Breast epithelium (tissue), 4 donors: ENCODE data around the gene CPPED1. TPM values are rescaled to one million over a fixed set of nuclear protein-coding genes. Genes with fewer than 3 reads are reported as not detected.

Experiments
- DNase-seq, 2 donors: peaks; one replicate each; pipeline ENCODE4 v3.0.0-alpha.2; 2019; ENCODE audit warnings: low spot score in 2 of 2
- H3K27ac ChIP-seq, 2 donors: fragments of 200-600 bp; sonication (generic) in 1 of 2; one replicate each; pipeline ENCODE4 v1.5.1; 2016 to 2019; ENCODE audit warnings: mild to moderate bottlenecking in 1 of 2
- H3K27me3 ChIP-seq, 2 donors: fragments of 200-600 bp; sonication (generic) in 1 of 2; one replicate each; pipeline versions ENCODE4 v1.5.1 to v1.6.0; 2017 to 2019; ENCODE audit warnings: control low read depth in 1 of 2, mild to moderate bottlenecking in 1 of 2
- H3K36me3 ChIP-seq: fragments of 200-600 bp; one replicate; pipeline ENCODE4 v1.5.1; 2019
- H3K4me1 ChIP-seq, 2 donors: fragments of 200-600 bp; sonication (generic); one replicate each; pipeline ENCODE4 v1.5.1; 2016 to 2019; ENCODE audit warnings: control low read depth in 1 of 2
- H3K4me3 ChIP-seq, 3 donors: fragments of 200-600 bp; sonication (generic); 1 replicate in 2 of 3; 2 replicates in 1 of 3; pipeline ENCODE4 v1.5.1; 2016 to 2019; ENCODE audit warnings: mild to moderate bottlenecking in 3 of 3, moderate library complexity in 2 of 3
- H3K9me3 ChIP-seq, 2 donors: fragments of 200-600 bp; sonication (generic) in 1 of 2; one replicate each; pipeline ENCODE4 v1.5.1; 2016 to 2019; ENCODE audit warnings: control low read depth in 1 of 2
- POLR2A ChIP-seq: fragments of 450-650 bp; IDR thresholded peaks from one replicate; pipeline ENCODE4 v1.6.1; 2016; ENCODE audit warnings: antibody characterized with exemption, mild to moderate bottlenecking, moderate library complexity
- POLR2AphosphoS5 ChIP-seq, 3 donors: sonication (generic); formaldehyde crosslinking; IDR thresholded peaks; one replicate each; pipeline ENCODE4 v1.6.1; 2017; ENCODE audit warnings: antibody characterized with exemption in 3 of 3
- intact Hi-C: fragments of 100-400 bp; cut with DNase I; formaldehyde crosslinking; loops from one replicate; pipeline ENCODE4 v1.15.1; 2023; ENCODE audit warnings: low total_unique reads
- total RNA-seq, 3 donors: library from RNA; depleted of rRNA; stranded (reverse); fragments of >200 nt; gene quantifications; one replicate each; pipeline ENCODE4 v1.1.0, GENCODE V29; 2016
- TF ChIP-seq, protein P1 (sequence below), 3 donors: fragments of 450-650 bp; IDR thresholded peaks; one replicate each; pipeline ENCODE4 v1.5.1; 2016 to 2017; ENCODE audit warnings: antibody characterized with exemption in 3 of 3, mild to moderate bottlenecking in 3 of 3, moderate library complexity in 3 of 3

The CPPED1 gene
- total RNA-seq, 3 donors from 2014 or later: 9.2 to 23.0 (median 16.4) TPM

DNA sequence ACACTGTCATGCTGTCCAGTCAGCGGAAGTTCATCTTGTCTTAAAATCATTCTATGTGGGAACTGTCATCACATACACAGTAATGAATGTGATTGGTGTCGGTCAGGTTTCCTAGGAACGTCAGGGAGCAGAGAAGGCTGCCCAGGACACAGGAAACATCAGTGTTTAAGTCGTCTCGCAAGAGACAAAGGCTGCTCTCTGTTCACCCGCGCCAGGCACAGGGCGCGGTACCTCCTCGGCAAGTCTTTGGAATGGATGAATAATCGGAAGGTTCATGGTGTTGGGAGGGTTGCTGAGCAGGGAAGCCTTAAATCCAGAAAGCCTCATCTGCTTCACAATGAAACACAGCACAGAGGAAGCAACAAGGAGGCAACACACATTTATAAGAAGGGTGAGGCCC lies 148.2 kb downstream of the CPPED1 start:
- TF ChIP-seq POLR2AphosphoS5 (IDR thresholded peaks at IDR 0.05): no peak
- Histone ChIP-seq H3K27me3 (no peaks in the 10 kb centered on the region), H3K4me3 (no peak overlapping the region), H3K4me1 (no peaks in the 10 kb centered on the region), H3K27ac (no peak overlapping the region), H3K9me3 (peaks cover 15 to 26% of the 10 kb centered on the region in 2 donors), H3K36me3 (no peaks in the 10 kb centered on the region)
- DNase-seq: no peak
- intact Hi-C loops: loop anchor here (1.0 kb wide), 1 partner anchor 15 kb away; no protein-coding TSS in a partner anchor

GRCh38 chr16:12653820-12654392 lies 149.8 kb downstream of the CPPED1 start:
- H3K27ac ChIP-seq: no peak overlapping the region
- no peak overlapping the region for H3K4me3 ChIP-seq
- no peaks in the 10 kb centered on the region for H3K27me3 ChIP-seq
- no peak for DNase-seq
- H3K4me1 ChIP-seq: no peaks in the 10 kb centered on the region
- TF ChIP-seq POLR2A (no peak), POLR2AphosphoS5 (IDR thresholded peaks at IDR 0.05) (no peak)
- TF ChIP-seq, protein P1, sequence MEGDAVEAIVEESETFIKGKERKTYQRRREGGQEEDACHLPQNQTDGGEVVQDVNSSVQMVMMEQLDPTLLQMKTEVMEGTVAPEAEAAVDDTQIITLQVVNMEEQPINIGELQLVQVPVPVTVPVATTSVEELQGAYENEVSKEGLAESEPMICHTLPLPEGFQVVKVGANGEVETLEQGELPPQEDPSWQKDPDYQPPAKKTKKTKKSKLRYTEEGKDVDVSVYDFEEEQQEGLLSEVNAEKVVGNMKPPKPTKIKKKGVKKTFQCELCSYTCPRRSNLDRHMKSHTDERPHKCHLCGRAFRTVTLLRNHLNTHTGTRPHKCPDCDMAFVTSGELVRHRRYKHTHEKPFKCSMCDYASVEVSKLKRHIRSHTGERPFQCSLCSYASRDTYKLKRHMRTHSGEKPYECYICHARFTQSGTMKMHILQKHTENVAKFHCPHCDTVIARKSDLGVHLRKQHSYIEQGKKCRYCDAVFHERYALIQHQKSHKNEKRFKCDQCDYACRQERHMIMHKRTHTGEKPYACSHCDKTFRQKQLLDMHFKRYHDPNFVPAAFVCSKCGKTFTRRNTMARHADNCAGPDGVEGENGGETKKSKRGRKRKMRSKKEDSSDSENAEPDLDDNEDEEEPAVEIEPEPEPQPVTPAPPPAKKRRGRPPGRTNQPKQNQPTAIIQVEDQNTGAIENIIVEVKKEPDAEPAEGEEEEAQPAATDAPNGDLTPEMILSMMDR (IDR thresholded peaks at IDR 0.05): no peak
- no peaks in the 10 kb centered on the region for H3K36me3 ChIP-seq
- peaks cover 13 to 23% of the 10 kb centered on the region in 2 donors for H3K9me3 ChIP-seq
- intact Hi-C loops: no loop called here

- Histone ChIP-seq H3K4me3 (no peak overlapping the region), H3K36me3 (no peaks in the 10 kb centered on the region), H3K9me3 (peaks cover 3 to 13% of the 10 kb centered on the region in 2 donors), H3K27ac (no peak overlapping the region), H3K27me3 (no peaks in the 10 kb centered on the region), H3K4me1 (no peaks in the 10 kb centered on the region)
- intact Hi-C loops: no loop called here
- no peak for DNase-seq
- TF ChIP-seq POLR2AphosphoS5 (IDR thresholded peaks at IDR 0.05): no peak
- no peak for TF ChIP-seq POLR2A
- TF ChIP-seq, protein P1 (IDR thresholded peaks at IDR 0.05): no peak
These were observed 150.8 kb downstream of the CPPED1 start for GRCh38 chr16:12652924-12653323.

GRCh38 chr16:12651765-12652512 lies 151.7 kb downstream of the CPPED1 start:
- no peaks in the 10 kb centered on the region for H3K27me3 ChIP-seq
- DNase-seq: no peak
- H3K4me3 ChIP-seq: no peak overlapping the region
- TF ChIP-seq POLR2AphosphoS5 (IDR thresholded peaks at IDR 0.05) (no peak), POLR2A (no peak)
- TF ChIP-seq, protein P1 (IDR thresholded peaks at IDR 0.05): no peak
- H3K27ac ChIP-seq: no peak overlapping the region
- no peaks in the 10 kb centered on the region for H3K36me3 ChIP-seq
- H3K9me3 ChIP-seq: peaks cover 0 to 3% of the 10 kb centered on the region in 2 donors
- intact Hi-C loops: no loop called here
- no peaks in the 10 kb centered on the region for H3K4me1 ChIP-seq

DNA sequence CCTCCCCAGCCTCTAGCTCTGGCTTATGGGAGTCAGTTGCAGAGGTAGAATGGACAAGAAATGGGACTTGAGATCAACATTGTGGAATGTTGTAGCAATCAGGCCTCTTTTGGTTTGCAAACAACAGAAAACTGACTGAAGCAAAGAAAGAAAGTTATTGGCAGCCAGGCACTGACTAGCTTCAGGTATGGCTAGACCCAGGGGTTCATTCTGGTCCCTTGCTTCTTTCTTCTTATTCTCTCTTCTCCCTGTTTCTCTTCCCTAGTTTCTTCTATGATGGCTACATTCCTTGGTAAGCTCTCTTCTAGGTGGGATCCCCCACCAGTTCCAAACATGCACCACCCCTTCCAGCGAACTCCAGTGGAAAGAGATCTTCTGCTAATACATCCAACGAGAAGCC lies 154.3 kb downstream of the CPPED1 start:
- H3K36me3 ChIP-seq: no peaks in the 10 kb centered on the region
- H3K27me3 ChIP-seq: no peaks in the 10 kb centered on the region
- intact Hi-C loops: no loop called here
- no peak for DNase-seq
- no peaks in the 10 kb centered on the region for H3K4me1 ChIP-seq
- no peaks in the 10 kb centered on the region for H3K9me3 ChIP-seq
- H3K4me3 ChIP-seq: no peak overlapping the region
- no peak overlapping the region for H3K27ac ChIP-seq
- TF ChIP-seq POLR2A (no peak), POLR2AphosphoS5 (IDR thresholded peaks at IDR 0.05) (no peak)
- TF ChIP-seq, protein P1 (IDR thresholded peaks at IDR 0.05): no peak
